ENCODE results near the gene UNC79.
"Not testable (repeated sequence)": the region's sequence is repeated elsewhere in the genome, so short reads cannot be mapped to it uniquely, and the experiment has no call there.

Gene UNC79

GRCh38 chr14:93430315-93431035 lies at the start of gene UNC79:
Gene UNC79, plus strand, starts transcription at chr14:93430939. Its CDS starts 91 bp downstream, at chr14:93431030.
- peak; percentile 70 for DNase-seq

GRCh38 chr14:93381644-93382043 lies 49.1 kb upstream of the UNC79 start:
- no peak for DNase-seq

- not testable (repeated sequence) for DNase-seq
Measured at GRCh38 chr14:93384256-93384655, 46.5 kb upstream of the UNC79 start.

- DNase-seq: no peak
Measured at GRCh38 chr14:93395231-93395630, 35.5 kb upstream of the UNC79 start.

GRCh38 chr14:93396456-93396855 lies 34.3 kb upstream of the UNC79 start:
- DNase-seq: no peak

- no peak for DNase-seq
Measured at GRCh38 chr14:93398491-93398890, 32.2 kb upstream of the UNC79 start.

GRCh38 chr14:93402951-93403350 lies 27.8 kb upstream of the UNC79 start:
- no peak for DNase-seq

- no peak for DNase-seq
Measured at GRCh38 chr14:93410021-93410420, 20.7 kb upstream of the UNC79 start.

GRCh38 chr14:93410893-93411292 lies 19.8 kb upstream of the UNC79 start:
- no peak for DNase-seq

GRCh38 chr14:93425136-93425535 lies 5.6 kb upstream of the UNC79 start:
- not testable (repeated sequence) for DNase-seq

- no peak for DNase-seq
Measured at GRCh38 chr14:93426750-93427149, 4.0 kb upstream of the UNC79 start.

- DNase-seq: peak; percentile 77
Measured at GRCh38 chr14:93431036-93431670, 414 bp downstream of the UNC79 start.

- no peak for DNase-seq
Measured at GRCh38 chr14:93454224-93454623, 23.5 kb downstream of the UNC79 start.

GRCh38 chr14:93456356-93456755 lies 25.6 kb downstream of the UNC79 start:
- no peak for DNase-seq

GRCh38 chr14:93458234-93458633 lies 27.5 kb downstream of the UNC79 start:
- no peak for DNase-seq

GRCh38 chr14:93462479-93462878 lies 31.7 kb downstream of the UNC79 start:
- DNase-seq: no peak

- no peak for DNase-seq
Measured at GRCh38 chr14:93464271-93464670, 33.5 kb downstream of the UNC79 start.

- no peak for DNase-seq
Measured at GRCh38 chr14:93475471-93475870, 44.7 kb downstream of the UNC79 start.

- no peak for DNase-seq
Measured at GRCh38 chr14:93476305-93476704, 45.6 kb downstream of the UNC79 start.

GRCh38 chr14:93479074-93479473 lies 48.3 kb downstream of the UNC79 start:
- not testable (repeated sequence) for DNase-seq

- DNase-seq: no peak
Measured at GRCh38 chr14:93480867-93481266, 50.1 kb downstream of the UNC79 start.

GRCh38 chr14:93481758-93482157 lies 51.0 kb downstream of the UNC79 start:
- no peak for DNase-seq

GRCh38 chr14:93490001-93490400 lies 59.3 kb downstream of the UNC79 start:
- no peak for DNase-seq

GRCh38 chr14:93493054-93493453 lies 62.3 kb downstream of the UNC79 start:
- no peak for DNase-seq

- DNase-seq: not testable (repeated sequence)
Measured at GRCh38 chr14:93493622-93494021, 62.9 kb downstream of the UNC79 start.

Measured in NCI-H1092 (cell line).